SK-N-SH treated with all-trans-retinoic acid at 6 μM for 48 hours (cell line): Measurements from ENCODE around the gene CERT1.

Source experiments
- BACH2 ChIP-seq: fragments of 250-450 bp; sonication (Bioruptor Pico); IDR thresholded peaks from 2 replicates; pipeline ENCODE4 v1.9.0; 2021; ENCODE audit warnings: mild to moderate bottlenecking, borderline replicate concordance
- CREB5 ChIP-seq: fragments of 250-450 bp; sonication (Bioruptor Pico); IDR thresholded peaks from 2 replicates; pipeline ENCODE4 v1.5.1; 2020; ENCODE audit warnings: low read depth, mild to moderate bottlenecking, moderate library complexity
- CSRNP3 ChIP-seq: fragments of 250-450 bp; sonication (Bioruptor Pico); IDR thresholded peaks from 2 replicates; pipeline ENCODE4 v1.5.1; 2021; ENCODE audit warnings: mild to moderate bottlenecking, moderate library complexity
- ISL1 ChIP-seq: fragments of 250-450 bp; sonication (Bioruptor Pico); IDR thresholded peaks from 2 replicates; pipeline ENCODE4 v2.1.2; 2022; ENCODE audit warnings: mild to moderate bottlenecking, moderate library complexity
- OSR1 ChIP-seq: fragments of 250-450 bp; sonication (Bioruptor Pico); IDR thresholded peaks from 2 replicates; pipeline ENCODE4 v1.8.0; 2022; ENCODE audit warnings: moderate library complexity, mild to moderate bottlenecking, inconsistent platforms
- PATZ1 ChIP-seq: fragments of 250-450 bp; sonication (Bioruptor Pico); IDR thresholded peaks from 2 replicates; pipeline ENCODE4 v1.8.0; 2020; ENCODE audit warnings: mild to moderate bottlenecking, moderate library complexity, borderline replicate concordance
- PPARA ChIP-seq: fragments of 250-450 bp; sonication (Bioruptor Pico); IDR thresholded peaks from 2 replicates; pipeline ENCODE4 v1.5.0; 2020; ENCODE audit warnings: mild to moderate bottlenecking, borderline replicate concordance
- RARB ChIP-seq: fragments of 250-450 bp; sonication (Bioruptor Pico); IDR thresholded peaks from 2 replicates; pipeline ENCODE4 v1.8.0; 2021; ENCODE audit warnings: mild to moderate bottlenecking, moderate library complexity
- SNAI2 ChIP-seq: fragments of 250-450 bp; sonication (Bioruptor Pico); IDR thresholded peaks from 2 replicates; pipeline ENCODE4 v1.5.0; 2020; ENCODE audit warnings: mild to moderate bottlenecking, moderate library complexity
- TCF4 ChIP-seq: fragments of 250-450 bp; sonication (Bioruptor Pico); IDR thresholded peaks from 2 replicates; pipeline ENCODE4 v1.8.0; 2021; ENCODE audit warnings: mild to moderate bottlenecking, moderate library complexity, borderline replicate concordance
- TSHZ2 ChIP-seq: fragments of 250-450 bp; sonication (Bioruptor Pico); IDR thresholded peaks from 2 replicates; pipeline ENCODE4 v1.5.0; 2020; ENCODE audit warnings: mild to moderate bottlenecking, moderate library complexity
- ZC3H10 ChIP-seq: fragments of 250-450 bp; sonication (Bioruptor Pico); IDR thresholded peaks from 2 replicates; pipeline ENCODE4 v1.5.1; 2021; ENCODE audit warnings: mild to moderate bottlenecking, moderate library complexity
- ZFP30 ChIP-seq: fragments of 450-650 bp; formaldehyde crosslinking; IDR thresholded peaks from 2 replicates; pipeline ENCODE4 v1.5.0; 2022; ENCODE audit warnings: mild to moderate bottlenecking, moderate library complexity
- ZNF8 ChIP-seq: fragments of 450-650 bp; formaldehyde crosslinking; IDR thresholded peaks from 2 replicates; pipeline ENCODE4 v1.5.0; 2020; ENCODE audit warnings: mild to moderate bottlenecking, moderate library complexity

GRCh38 chr5:75469017-75469416 is 42.4 kb downstream of the CERT1 start:
- TF ChIP-seq PPARA (CRISPR knock-in tag) = no peak
- TF ChIP-seq CREB5 = no peak
- TF ChIP-seq PATZ1 (CRISPR knock-in tag) = no peak
- TF ChIP-seq RARB (CRISPR knock-in tag) = no peak
- TF ChIP-seq BACH2 = no peak
- TF ChIP-seq ZC3H10 (CRISPR knock-in tag) = no peak
- no peak for TF ChIP-seq ZNF8 (CRISPR knock-in tag)
- TF ChIP-seq TCF4 (CRISPR knock-in tag) = no peak
- TF ChIP-seq SNAI2 (CRISPR knock-in tag) = no peak
- no peak for TF ChIP-seq CSRNP3 (CRISPR knock-in tag)
- TF ChIP-seq ZFP30 (CRISPR knock-in tag) = peak; percentile 77
- TF ChIP-seq OSR1 (CRISPR knock-in tag) = no peak
- TF ChIP-seq ISL1 (CRISPR knock-in tag) = no peak
- no peak for TF ChIP-seq TSHZ2 (CRISPR knock-in tag)
